ENCODE measurements around the gene CIP2A.

The CIP2A gene

GRCh38 chr3:108509871-108510270 lies 79.4 kb downstream of the CIP2A start:
- DNase-seq: no peak

DNA sequence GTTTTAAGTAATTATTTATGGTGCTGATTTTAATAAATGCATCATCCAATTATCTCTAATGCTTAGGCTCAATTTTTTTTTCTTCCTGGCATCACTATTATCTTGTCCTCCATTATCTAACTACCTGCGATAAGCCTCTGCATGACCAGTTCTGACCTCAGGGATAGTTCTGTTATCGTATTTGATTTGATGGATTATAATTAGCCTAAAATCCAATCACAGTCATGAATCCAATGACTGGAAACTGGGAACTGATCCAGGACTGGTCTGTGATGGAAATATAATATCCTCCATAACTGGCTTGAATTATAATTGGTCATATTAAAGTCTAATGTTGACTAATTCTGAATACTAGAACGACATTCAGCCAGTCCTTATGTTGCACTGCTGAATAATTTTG lies 80.0 kb downstream of the CIP2A start:
- peak; percentile 67 for DNase-seq

- no peak for DNase-seq
Measured at GRCh38 chr3:108507902-108508301, 81.3 kb downstream of the CIP2A start.

DNA sequence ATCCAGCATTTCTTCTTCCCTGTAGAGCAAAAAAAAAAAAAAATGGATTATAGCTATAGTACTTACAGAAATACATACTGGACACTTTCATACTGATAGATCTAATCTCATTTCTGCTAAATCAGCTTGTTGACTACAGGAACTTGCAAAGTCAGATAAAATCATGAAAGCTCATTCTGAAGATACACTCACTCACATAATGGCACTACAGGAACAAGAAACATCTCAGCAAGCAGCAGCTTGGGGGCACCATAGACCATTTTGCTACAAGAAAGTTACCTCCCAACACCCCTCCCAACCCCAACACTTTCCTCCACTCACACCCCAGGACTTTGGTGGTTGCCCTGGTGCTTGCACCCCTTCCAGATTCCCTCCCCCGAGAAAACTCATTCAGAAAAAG lies 83.4 kb downstream of the CIP2A start:
- DNase-seq: no peak

DNA sequence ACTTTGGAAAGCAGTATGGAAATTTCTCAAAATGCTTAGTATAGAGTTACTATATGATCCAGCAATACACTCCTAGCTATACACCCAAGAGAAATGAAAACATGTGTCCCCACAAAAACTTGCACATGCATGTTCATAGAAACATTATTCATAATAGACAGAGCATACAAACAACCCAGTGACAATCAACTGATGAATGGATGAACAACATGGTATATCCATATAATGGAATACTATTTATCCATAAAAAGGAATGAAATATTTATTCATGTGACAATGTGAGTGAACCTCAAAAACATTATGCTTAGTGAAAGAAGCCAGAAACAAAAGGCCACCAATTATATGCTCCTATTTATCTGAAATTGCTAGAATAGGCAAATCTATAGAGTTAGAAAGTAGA lies 85.5 kb downstream of the CIP2A start:
- no peak for DNase-seq

- no peak for DNase-seq
Measured at GRCh38 chr3:108501535-108501934, 87.7 kb downstream of the CIP2A start.

DNA sequence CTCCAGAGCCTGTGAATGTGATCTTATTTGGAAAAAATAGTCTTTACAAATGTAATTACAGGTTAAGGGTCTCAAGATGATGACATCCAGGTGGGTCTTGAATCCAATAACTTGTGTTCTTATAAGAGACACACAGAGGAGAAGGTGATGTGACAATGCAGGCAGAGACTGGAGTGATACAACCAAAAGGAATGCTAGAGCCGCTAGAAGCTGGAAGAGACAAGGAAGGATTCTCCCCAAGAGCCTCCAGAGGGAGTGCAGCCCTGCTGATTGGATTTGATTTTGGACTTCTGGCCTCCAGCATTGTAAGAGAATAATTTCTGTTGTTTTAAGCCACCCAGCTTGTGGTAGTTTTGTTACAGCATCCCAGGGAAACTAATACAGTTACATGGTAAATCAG lies 88.5 kb downstream of the CIP2A start:
- DNase-seq: no peak
